Iris pigment epithelial cell (primary cell): ENCODE measurements around the gene KCNJ3.

Source experiments
- DNase-seq: peaks from one replicate; pipeline ENCODE4 v3.0.0-alpha.2; 2011; ENCODE audit warnings: low read depth

The KCNJ3 gene, protein sequence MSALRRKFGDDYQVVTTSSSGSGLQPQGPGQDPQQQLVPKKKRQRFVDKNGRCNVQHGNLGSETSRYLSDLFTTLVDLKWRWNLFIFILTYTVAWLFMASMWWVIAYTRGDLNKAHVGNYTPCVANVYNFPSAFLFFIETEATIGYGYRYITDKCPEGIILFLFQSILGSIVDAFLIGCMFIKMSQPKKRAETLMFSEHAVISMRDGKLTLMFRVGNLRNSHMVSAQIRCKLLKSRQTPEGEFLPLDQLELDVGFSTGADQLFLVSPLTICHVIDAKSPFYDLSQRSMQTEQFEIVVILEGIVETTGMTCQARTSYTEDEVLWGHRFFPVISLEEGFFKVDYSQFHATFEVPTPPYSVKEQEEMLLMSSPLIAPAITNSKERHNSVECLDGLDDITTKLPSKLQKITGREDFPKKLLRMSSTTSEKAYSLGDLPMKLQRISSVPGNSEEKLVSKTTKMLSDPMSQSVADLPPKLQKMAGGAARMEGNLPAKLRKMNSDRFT

GRCh38 chr2:154698296-154698720 is at the start of gene KCNJ3:
TSS of gene KCNJ3 (plus strand) at chr2:154698695. CDS start at chr2:154698776, 81 bp downstream.
- DNase-seq: no peak

- no peak for DNase-seq
These were observed 43.0 kb upstream of the KCNJ3 start for GRCh38 chr2:154655499-154655898.

DNA sequence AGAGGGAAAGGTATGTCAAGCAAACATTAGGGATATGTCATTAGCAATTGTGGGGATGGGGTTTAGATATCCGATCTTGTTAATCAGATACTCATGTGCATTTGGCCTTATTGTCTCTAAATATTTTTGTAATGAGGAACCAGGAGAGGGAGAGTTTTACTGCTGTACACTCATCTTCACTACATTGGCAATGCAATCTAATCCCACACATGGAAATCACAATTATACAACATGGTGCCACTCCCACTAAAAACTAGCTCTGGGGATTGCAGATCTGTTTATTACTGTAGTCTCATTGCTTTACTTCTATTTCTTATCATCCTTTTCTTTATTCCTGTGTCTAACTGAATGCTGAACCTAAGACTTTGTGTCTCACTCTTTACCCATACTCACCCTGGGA is 39.6 kb upstream of the KCNJ3 start:
- no peak for DNase-seq

- DNase-seq: no peak
These were observed 34.2 kb upstream of the KCNJ3 start for GRCh38 chr2:154664248-154664647.

- no peak for DNase-seq
These were observed 28.4 kb upstream of the KCNJ3 start for GRCh38 chr2:154670083-154670482.

GRCh38 chr2:154673694-154674093 is 24.8 kb upstream of the KCNJ3 start:
- DNase-seq: no peak

DNA sequence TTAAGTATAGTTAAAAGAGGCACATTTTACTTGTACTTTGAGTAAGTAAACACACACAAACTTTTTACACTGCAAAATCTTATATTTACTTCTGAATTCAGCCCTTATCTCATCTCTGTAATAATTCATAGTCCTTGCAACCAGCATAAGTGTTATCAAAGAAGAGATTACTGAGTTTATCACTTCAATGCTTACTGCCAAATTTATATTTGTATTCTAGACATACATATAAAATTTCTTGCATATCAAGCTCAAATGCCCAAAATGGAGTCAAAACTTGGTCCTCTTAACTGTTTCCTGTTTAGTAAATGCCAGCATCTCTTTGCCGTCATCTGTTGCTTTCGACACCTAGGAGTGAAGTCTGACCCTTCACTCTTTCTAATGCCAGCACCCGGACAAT is 21.1 kb upstream of the KCNJ3 start:
- no peak for DNase-seq

GRCh38 chr2:154681741-154682140 is 16.8 kb upstream of the KCNJ3 start:
- DNase-seq: no peak

GRCh38 chr2:154686162-154686561 is 12.3 kb upstream of the KCNJ3 start:
- no peak for DNase-seq

DNA sequence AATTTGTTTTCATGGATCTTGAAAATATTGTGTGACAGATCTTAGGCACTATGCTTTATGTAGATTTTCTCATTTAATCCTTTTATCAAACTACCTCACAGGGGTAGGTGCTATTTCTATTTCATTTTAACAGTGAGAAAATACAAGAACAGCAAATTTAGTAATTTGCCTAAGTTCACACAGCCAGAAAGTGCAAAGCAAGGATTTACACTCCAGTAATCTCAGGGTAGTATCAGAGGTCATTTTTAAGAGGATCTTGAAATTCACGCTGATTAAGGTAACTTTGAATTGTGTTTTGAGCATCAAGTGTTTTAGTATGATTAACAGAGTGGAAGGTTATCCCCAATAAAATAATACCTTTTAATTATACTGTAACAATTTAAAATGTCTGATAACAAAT is 10.1 kb upstream of the KCNJ3 start:
- no peak for DNase-seq

- no peak for DNase-seq
These were observed 9.3 kb upstream of the KCNJ3 start for GRCh38 chr2:154689158-154689557.

DNA sequence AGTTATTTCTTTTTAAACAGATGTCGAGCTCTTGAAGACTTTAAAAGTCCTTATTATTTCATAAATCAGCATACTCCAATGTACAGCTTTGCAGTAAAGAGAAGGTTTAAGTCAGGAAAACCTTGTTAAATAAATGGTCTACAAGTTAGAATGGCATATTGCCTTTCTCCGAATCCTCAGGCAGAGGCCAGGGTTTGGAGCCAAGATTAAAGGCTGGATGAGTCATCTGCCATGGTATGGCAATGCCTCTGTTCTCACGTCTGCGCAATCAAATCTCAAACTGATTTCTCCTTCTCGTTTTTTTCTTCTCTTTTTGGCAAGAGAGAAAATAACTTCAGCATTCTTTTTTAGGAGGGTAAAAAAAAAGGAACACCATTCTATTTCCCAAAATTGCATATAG is 5.6 kb upstream of the KCNJ3 start:
- no peak for DNase-seq

- no peak for DNase-seq
These were observed 4.7 kb upstream of the KCNJ3 start for GRCh38 chr2:154693741-154694340.

GRCh38 chr2:154694881-154695280 is 3.6 kb upstream of the KCNJ3 start:
- no peak for DNase-seq

GRCh38 chr2:154696369-154696768 is 2.1 kb upstream of the KCNJ3 start:
- no peak for DNase-seq

GRCh38 chr2:154696810-154697417 is 1.6 kb upstream of the KCNJ3 start:
- DNase-seq: no peak

- peak; percentile 5 for DNase-seq
These were observed 860 bp upstream of the KCNJ3 start for GRCh38 chr2:154697418-154698252.

DNA sequence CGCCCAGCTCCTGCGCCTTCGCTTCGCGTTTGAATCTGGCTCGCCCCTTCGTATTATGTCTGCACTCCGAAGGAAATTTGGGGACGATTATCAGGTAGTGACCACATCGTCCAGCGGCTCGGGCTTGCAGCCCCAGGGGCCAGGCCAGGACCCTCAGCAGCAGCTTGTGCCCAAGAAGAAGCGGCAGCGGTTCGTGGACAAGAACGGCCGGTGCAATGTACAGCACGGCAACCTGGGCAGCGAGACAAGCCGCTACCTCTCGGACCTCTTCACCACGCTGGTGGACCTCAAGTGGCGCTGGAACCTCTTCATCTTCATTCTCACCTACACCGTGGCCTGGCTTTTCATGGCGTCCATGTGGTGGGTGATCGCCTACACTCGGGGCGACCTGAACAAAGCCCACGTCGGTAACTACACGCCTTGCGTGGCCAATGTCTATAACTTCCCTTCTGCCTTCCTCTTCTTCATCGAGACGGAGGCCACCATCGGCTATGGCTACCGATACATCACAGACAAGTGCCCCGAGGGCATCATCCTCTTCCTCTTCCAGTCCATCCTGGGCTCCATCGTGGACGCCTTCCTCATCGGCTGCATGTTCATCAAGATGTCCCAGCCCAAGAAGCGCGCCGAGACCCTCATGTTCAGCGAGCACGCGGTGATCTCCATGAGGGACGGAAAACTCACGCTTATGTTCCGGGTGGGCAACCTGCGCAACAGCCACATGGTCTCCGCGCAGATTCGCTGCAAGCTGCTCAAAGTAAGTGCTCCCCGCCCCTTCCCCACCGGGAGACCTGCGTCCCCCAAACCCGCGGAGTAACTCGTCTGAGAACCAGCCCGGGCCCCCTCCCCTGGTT is 453 bp downstream of the KCNJ3 start:
- DNase-seq: no peak

- no peak for DNase-seq
These were observed 1.1 kb downstream of the KCNJ3 start for GRCh38 chr2:154699575-154699930.

DNA sequence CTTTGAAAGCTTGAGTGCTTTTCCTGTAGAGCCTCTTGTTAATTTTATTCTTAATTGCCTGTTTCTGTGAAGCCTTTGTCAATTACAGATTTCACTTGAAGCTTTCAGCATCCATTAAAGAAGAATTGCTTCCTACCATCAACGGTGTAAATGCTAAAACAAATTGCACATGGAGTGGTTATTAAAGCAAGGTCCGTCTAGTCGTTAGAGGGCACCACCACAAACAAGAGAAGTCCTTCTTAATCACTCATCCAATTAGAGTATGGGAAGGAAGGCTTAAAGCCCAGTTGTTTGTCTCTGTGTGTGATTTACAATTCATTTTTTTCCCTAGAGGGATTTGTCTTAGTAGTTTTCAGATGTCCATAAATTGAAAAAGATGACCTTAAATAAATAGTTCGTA is 1.6 kb downstream of the KCNJ3 start:
- DNase-seq: no peak

GRCh38 chr2:154704991-154705390 is 6.5 kb downstream of the KCNJ3 start:
- DNase-seq: no peak
